ENCODE data around the gene KRTAP4-16.

DNA sequence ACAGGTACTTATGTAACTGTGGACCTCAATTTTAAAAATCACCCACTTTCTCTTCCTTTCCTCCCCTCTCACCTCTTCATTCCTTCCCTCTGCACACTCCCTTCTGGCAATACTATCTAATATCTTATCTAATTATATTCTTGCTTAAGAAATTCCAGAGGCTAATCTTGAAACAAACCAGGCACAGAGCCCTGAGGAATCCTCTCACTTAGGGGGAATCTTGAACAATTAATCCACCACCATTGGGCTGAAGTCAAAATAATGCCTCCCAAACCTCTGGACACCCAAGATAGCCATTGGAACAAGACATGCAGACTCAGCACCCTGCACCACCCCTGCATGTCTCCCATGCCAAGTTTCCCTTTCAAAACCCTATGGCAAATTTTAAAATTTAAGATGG, 39.4 kb upstream of the KRTAP4-16 start:
- TF ChIP-seq POLR2A (IDR thresholded peaks at IDR 0.05): no peak
- TF ChIP-seq, protein P1, sequence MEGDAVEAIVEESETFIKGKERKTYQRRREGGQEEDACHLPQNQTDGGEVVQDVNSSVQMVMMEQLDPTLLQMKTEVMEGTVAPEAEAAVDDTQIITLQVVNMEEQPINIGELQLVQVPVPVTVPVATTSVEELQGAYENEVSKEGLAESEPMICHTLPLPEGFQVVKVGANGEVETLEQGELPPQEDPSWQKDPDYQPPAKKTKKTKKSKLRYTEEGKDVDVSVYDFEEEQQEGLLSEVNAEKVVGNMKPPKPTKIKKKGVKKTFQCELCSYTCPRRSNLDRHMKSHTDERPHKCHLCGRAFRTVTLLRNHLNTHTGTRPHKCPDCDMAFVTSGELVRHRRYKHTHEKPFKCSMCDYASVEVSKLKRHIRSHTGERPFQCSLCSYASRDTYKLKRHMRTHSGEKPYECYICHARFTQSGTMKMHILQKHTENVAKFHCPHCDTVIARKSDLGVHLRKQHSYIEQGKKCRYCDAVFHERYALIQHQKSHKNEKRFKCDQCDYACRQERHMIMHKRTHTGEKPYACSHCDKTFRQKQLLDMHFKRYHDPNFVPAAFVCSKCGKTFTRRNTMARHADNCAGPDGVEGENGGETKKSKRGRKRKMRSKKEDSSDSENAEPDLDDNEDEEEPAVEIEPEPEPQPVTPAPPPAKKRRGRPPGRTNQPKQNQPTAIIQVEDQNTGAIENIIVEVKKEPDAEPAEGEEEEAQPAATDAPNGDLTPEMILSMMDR (IDR thresholded peaks at IDR 0.05 in 4 of 5, conservative IDR thresholded peaks at IDR 0.05 in 1 of 5): no peak
